H1 (cell line): ENCODE results near the gene HOXA11. TPM values are rescaled to one million over a fixed set of nuclear protein-coding genes. Genes with fewer than 3 reads are reported as not detected.
A peak's percentile ranks its signal among the peaks of the same experiment; 100 is the strongest.

Experiments used
- CTCF ChIA-PET: fragments of 300-600 bp; sonication (Branson Sonifier 250); formaldehyde crosslinking; loops from one replicate; lab custom pipeline; 2021; ENCODE audit not compliant: partially characterized antibody; lab: Charles Lee
- POLR2A ChIA-PET: fragments of 300-600 bp; sonication (Branson Sonifier 250); formaldehyde crosslinking; loops from one replicate; lab custom pipeline; 2021; ENCODE audit warnings: inconsistent platforms; ENCODE audit not compliant: partially characterized antibody; lab: Charles Lee
- DNase-seq, 2 experiments: peaks; one replicate each; pipeline versions ENCODE4 v3.0.0 to v3.0.0-alpha.2; 2010 to 2022; ENCODE audit warnings: low spot score in 2 of 2, low read depth in 1 of 2, mixed read lengths in 1 of 2
- FAIRE-seq: peaks from 2 replicates; lab custom pipeline; 2011; peaks lifted over from hg19 to GRCh38; lab: Jason Lieb, UNC
- H2AFZ ChIP-seq: 2 replicates; pipeline ENCODE4 v1.8.1; 2012; ENCODE audit warnings: low read length, inconsistent platforms
- H2AK5ac ChIP-seq: 2 replicates; pipeline ENCODE4 v1.6.1; 2013; ENCODE audit warnings: low read depth, low read length
- H2BK120ac ChIP-seq: replicated peaks from 2 replicates; pipeline ENCODE3; 2013; ENCODE audit warnings: low read depth, low read length, inconsistent platforms
- H2BK12ac ChIP-seq: 2 replicates; pipeline ENCODE4 v1.6.1; 2013; ENCODE audit warnings: low read depth, low read length
- H2BK15ac ChIP-seq: 2 replicates; pipeline ENCODE4 v1.6.1; 2013; ENCODE audit warnings: low read length
- H2BK20ac ChIP-seq: 2 replicates; pipeline ENCODE4 v1.6.1; 2013; ENCODE audit warnings: low read length
- H2BK5ac ChIP-seq: 2 replicates; pipeline ENCODE4 v1.6.1; 2013; ENCODE audit warnings: low read depth, low read length
- H3K14ac ChIP-seq: 2 replicates; pipeline ENCODE4 v1.6.1; 2013; ENCODE audit warnings: inconsistent platforms; ENCODE audit not compliant: insufficient read length
- H3K18ac ChIP-seq: 2 replicates; pipeline ENCODE4 v1.6.1; 2013; ENCODE audit warnings: low read length; ENCODE audit errors: extremely low read depth
- H3K23ac ChIP-seq: 2 replicates; pipeline ENCODE4 v1.6.1; 2013; ENCODE audit warnings: inconsistent platforms; ENCODE audit not compliant: insufficient read length
- H3K23me2 ChIP-seq: 2 replicates; pipeline ENCODE4 v1.6.1; 2013; ENCODE audit warnings: low read depth, low read length
- H3K27ac ChIP-seq: 2 replicates; pipeline ENCODE4 v1.6.1; 2011; ENCODE audit warnings: low read depth, low read length, inconsistent platforms
- H3K27me3 ChIP-seq, 4 experiments: replicated peaks in 1 of 4; 1 replicate in 1 of 4; 2 replicates in 3 of 4; pipeline versions ENCODE4 v1.6.1 to v1.8.1; 2011 to 2013; ENCODE audit warnings: low read length in 3 of 4, mild to moderate bottlenecking in 3 of 4, inconsistent platforms in 2 of 4, mixed read lengths in 2 of 4, moderate library complexity in 1 of 4; ENCODE audit not compliant: control insufficient read depth in 3 of 4, insufficient read depth in 3 of 4; ENCODE audit errors: extremely low read depth in 1 of 4
- H3K36me3 ChIP-seq, 4 experiments: 2 replicates each; pipeline versions ENCODE4 v1.6.1 to v1.8.1; 2011 to 2013; ENCODE audit warnings: mild to moderate bottlenecking in 4 of 4, low read length in 3 of 4, moderate library complexity in 2 of 4, control low read depth in 1 of 4, inconsistent platforms in 1 of 4; ENCODE audit not compliant: insufficient read depth in 4 of 4, control insufficient read depth in 2 of 4
- H3K4ac ChIP-seq: replicated peaks from 2 replicates; pipeline ENCODE3; 2013; ENCODE audit warnings: low read length, low read depth, mixed read lengths, inconsistent platforms; ENCODE audit not compliant: insufficient read length
- H3K4me1 ChIP-seq, 4 experiments: replicated peaks in 1 of 4; 1 replicate in 1 of 4; 2 replicates in 3 of 4; pipeline versions ENCODE4 v1.6.1 to v1.8.1; 2011 to 2013; ENCODE audit warnings: low read length in 3 of 4, inconsistent platforms in 2 of 4, mixed read lengths in 1 of 4; ENCODE audit not compliant: insufficient read depth in 4 of 4, control insufficient read depth in 3 of 4
- H3K4me2 ChIP-seq, 2 experiments: 2 replicates each; pipeline versions ENCODE4 v1.6.1 to v1.8.1; 2011 to 2013; ENCODE audit warnings: low read depth in 2 of 2, low read length in 2 of 2, control low read depth in 1 of 2, inconsistent platforms in 1 of 2, mild to moderate bottlenecking in 1 of 2; ENCODE audit not compliant: insufficient read depth in 1 of 2
- H3K4me3 ChIP-seq, 4 experiments: fragments of 200-600, 300-600 bp in 1 of 4; sonication (generic), shearing (Covaris generic), sonication (Bioruptor Twin) in 1 of 4; 2 replicates each; pipeline versions ENCODE4 v1.5.1 to v1.8.1; 2011 to 2016; ENCODE audit warnings: low read length in 4 of 4, low read depth in 3 of 4, control low read depth in 2 of 4, inconsistent platforms in 2 of 4, mild to moderate bottlenecking in 2 of 4, mixed read lengths in 1 of 4, moderate library complexity in 1 of 4; ENCODE audit not compliant: insufficient read depth in 2 of 4; ENCODE audit errors: extremely low read depth in 1 of 4
- H3K56ac ChIP-seq: replicated peaks from 2 replicates; pipeline ENCODE3; 2013; ENCODE audit warnings: low read depth, mild to moderate bottlenecking, mixed read lengths, low read length, inconsistent platforms; ENCODE audit not compliant: insufficient read length
- H3K79me1 ChIP-seq: 2 replicates; pipeline ENCODE4 v1.6.1; 2013; ENCODE audit warnings: low read depth, low read length, control low read depth
- H3K79me2 ChIP-seq, 2 experiments: 2 replicates each; pipeline versions ENCODE4 v1.6.1 to v1.8.1; 2012 to 2013; ENCODE audit warnings: low read length in 2 of 2, mild to moderate bottlenecking in 2 of 2, inconsistent platforms in 1 of 2; ENCODE audit not compliant: insufficient read depth in 2 of 2, control insufficient read depth in 1 of 2
- H3K9ac ChIP-seq, 4 experiments: replicated peaks in 1 of 4; 1 replicate in 1 of 4; 2 replicates in 3 of 4; pipeline versions ENCODE4 v1.6.1 to v1.8.1; 2011 to 2013; ENCODE audit warnings: low read depth in 3 of 4, low read length in 3 of 4, control low read depth in 2 of 4, mild to moderate bottlenecking in 2 of 4, moderate library complexity in 2 of 4, inconsistent platforms in 1 of 4; ENCODE audit errors: extremely low read depth in 1 of 4
- H3K9me3 ChIP-seq, 2 experiments: 2 replicates each; pipeline versions ENCODE4 v1.6.1 to v1.8.1; 2012 to 2013; ENCODE audit warnings: mild to moderate bottlenecking in 2 of 2, moderate library complexity in 2 of 2, control low read depth in 1 of 2, inconsistent platforms in 1 of 2, low read depth in 1 of 2, low read length in 1 of 2, mixed read lengths in 1 of 2; ENCODE audit not compliant: insufficient read depth in 2 of 2
- H4K20me1 ChIP-seq, 2 experiments: replicated peaks in 1 of 2; 2 replicates each; pipeline versions ENCODE3 to v1.8.1; 2011 to 2013; ENCODE audit warnings: inconsistent platforms in 2 of 2, low read length in 2 of 2, mild to moderate bottlenecking in 1 of 2; ENCODE audit not compliant: insufficient read depth in 2 of 2, control insufficient read depth in 1 of 2
- H4K5ac ChIP-seq: 2 replicates; pipeline ENCODE4 v1.6.1; 2013; ENCODE audit warnings: low read length, low read depth, mixed read lengths, inconsistent platforms; ENCODE audit not compliant: insufficient read length
- H4K8ac ChIP-seq: 2 replicates; pipeline ENCODE4 v1.8.0; 2013; ENCODE audit warnings: mild to moderate bottlenecking, moderate library complexity, low read length, inconsistent platforms; ENCODE audit not compliant: insufficient read depth; ENCODE audit errors: extremely low read depth
- H4K91ac ChIP-seq: replicated peaks from 2 replicates; pipeline ENCODE3; 2013; ENCODE audit warnings: low read length, mixed read lengths, inconsistent platforms; ENCODE audit not compliant: insufficient read length
- BRCA1 ChIP-seq: IDR thresholded peaks from 2 replicates; pipeline ENCODE4 v1.6.1; 2012; ENCODE audit warnings: low read depth, low read length, improper control_type of control experiment
- CHD2 ChIP-seq: IDR thresholded peaks from 2 replicates; pipeline ENCODE4 v1.6.1; 2012; ENCODE audit warnings: low read length, improper control_type of control experiment
- CREB1 ChIP-seq: IDR thresholded peaks from 2 replicates; pipeline ENCODE4 v1.6.1; 2012; ENCODE audit warnings: inconsistent platforms
- JUN ChIP-seq: IDR thresholded peaks from 2 replicates; pipeline ENCODE4 v1.6.1; 2011; ENCODE audit warnings: low read depth, mild to moderate bottlenecking, improper control_type of control experiment, low read length
- KDM1A ChIP-seq: fragments of 200-600, 300-600 bp; sonication (generic); IDR thresholded peaks from 2 replicates; pipeline ENCODE4 v1.7.1; 2016; ENCODE audit warnings: mild to moderate bottlenecking, low read length, borderline replicate concordance
- MAFK ChIP-seq: IDR thresholded peaks from 2 replicates; pipeline ENCODE4 v1.6.1; 2012; ENCODE audit warnings: low read depth, mild to moderate bottlenecking, improper control_type of control experiment, low read length
- POU5F1 ChIP-seq: IDR thresholded peaks from 2 replicates; pipeline ENCODE4 v1.6.1; 2011; ENCODE audit warnings: low read depth, mild to moderate bottlenecking, low read length, moderate library complexity
- SIN3A ChIP-seq, 2 experiments: IDR thresholded peaks in 1 of 2; conservative IDR thresholded peaks in 1 of 2; 2 replicates each; pipeline ENCODE4 v1.6.1; 2011 to 2012; ENCODE audit warnings: low read length in 2 of 2, improper control_type of control experiment in 1 of 2, low read depth in 1 of 2, mild to moderate bottlenecking in 1 of 2
- SUZ12 ChIP-seq: fragments of 200-600 bp; sonication (generic); IDR thresholded peaks from 2 replicates; pipeline ENCODE4 v1.6.1; 2012; ENCODE audit warnings: mild to moderate bottlenecking, inconsistent platforms, low read length, moderate library complexity, mixed read lengths
- YY1 ChIP-seq: IDR thresholded peaks from 2 replicates; pipeline ENCODE4 v1.6.1; 2011; ENCODE audit warnings: low read depth, mild to moderate bottlenecking, low read length
- WGBS, 2 experiments: shearing (Covaris generic) in 1 of 2; methylation state at CpG; one replicate each; pipeline versions ENCODE4 v1.1.6 to v1.1.7; 2013 to 2015; ENCODE audit warnings: low lambda C conversion rate in 2 of 2, mixed read lengths in 2 of 2, inconsistent platforms in 1 of 2, low coverage in 1 of 2, missing lambda C conversion rate in 1 of 2; ENCODE audit not compliant: insufficient replicate concordance in 2 of 2, insufficient coverage in 1 of 2, insufficient read length in 1 of 2; ENCODE audit errors: extremely low coverage in 1 of 2, missing lambda C conversion rate in 1 of 2; 5-methylcytosine and 5-hydroxymethylcytosine counted together
- polyA plus RNA-seq, 7 experiments: library from polyadenylated mRNA; depleted of rRNA in 3 of 7; stranded (reverse) in 5 of 7; unstranded in 2 of 7; fragments of >200 nt in 5 of 7; fragments of 200-250 nt in 2 of 7; gene quantifications; 1 replicate in 5 of 7; 2 replicates in 1 of 7; 4 replicates in 1 of 7; pipeline versions ENCODE4 v1.2.1 to v1.2.3, GENCODE V29; 2011 to 2013; ENCODE audit warnings: missing spikeins in 2 of 7, mixed read lengths in 2 of 7
- total RNA-seq: library from RNA; stranded (reverse); fragmentation: NEBNext Ultra II Directional; extraction: Animal tissue kit (Norgen Biotek cat#: 25700); gene quantifications from 2 replicates; pipeline ENCODE4 v1.2.1, GENCODE V29; 2021
- TF ChIP-seq, protein P1 (sequence below): IDR thresholded peaks from 2 replicates; pipeline ENCODE4 v1.6.1; 2012; ENCODE audit warnings: inconsistent platforms

The HOXA11 gene
- total and polyA plus RNA-seq, 2 of the 8 experiments (the other 6 are each of a cell fraction or from before 2014, with no cell fraction given) = not detected

DNA sequence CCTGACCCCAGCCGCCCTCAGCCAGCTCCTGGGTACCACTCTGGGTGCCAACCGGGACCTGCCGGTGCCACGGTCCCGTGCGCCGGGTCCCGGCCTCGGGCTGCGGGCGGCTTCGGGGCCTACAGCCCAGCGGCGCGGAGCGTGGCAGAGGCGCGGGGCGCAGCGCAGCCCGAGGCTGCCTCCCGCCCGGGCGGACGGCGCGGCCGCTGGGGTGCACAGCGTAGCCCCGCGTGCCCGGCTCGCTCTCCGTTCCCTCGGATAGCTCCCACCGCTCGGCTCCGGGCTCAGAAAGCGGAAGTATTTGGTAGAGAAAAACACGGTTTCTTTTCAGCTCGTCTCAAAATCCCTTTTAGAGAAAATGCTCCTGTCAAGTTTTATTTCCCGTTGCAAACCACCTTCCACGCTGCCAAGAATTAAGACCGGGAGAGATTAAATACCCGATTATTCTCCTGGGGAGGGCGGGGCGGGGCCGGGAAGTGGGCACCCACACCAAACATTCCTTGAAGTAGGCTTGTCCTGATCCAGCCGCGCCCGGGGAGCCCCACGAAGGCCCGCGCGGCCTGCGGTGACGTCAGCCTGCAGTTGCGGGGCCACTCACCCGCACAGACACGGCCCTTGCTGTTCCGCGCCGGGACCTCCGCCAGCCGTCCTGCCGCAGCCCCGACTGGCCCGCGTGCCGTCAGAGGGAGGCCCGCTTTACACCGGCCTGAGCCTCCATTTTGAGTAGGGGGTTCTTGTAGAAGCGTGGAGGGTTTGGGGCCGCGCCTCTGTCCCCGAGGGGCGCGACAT lies 7.7 kb upstream of the HOXA11 start:
- H3K27me3 ChIP-seq = peaks cover 83 to 100% (median 95%) of the 10 kb centered on the region in 4 experiments
- H2AK5ac ChIP-seq = no peak overlapping the region
- H3K36me3 ChIP-seq = peaks cover 0 to 11% (median 0%) of the 10 kb centered on the region in 4 experiments; a peak in 1 of 8 replicates
- no peak overlapping the region for H3K14ac ChIP-seq
- DNase-seq (peak in 1 of 2 experiments; percentile 68), FAIRE-seq (no peak)
- H3K4me2 ChIP-seq = peak overlapping the region in 1 of 2 experiments; percentile 18; a peak in 1 of 4 replicates
- H3K79me1 ChIP-seq = no peaks in the 10 kb centered on the region
- no peaks in the 10 kb centered on the region for H3K79me2 ChIP-seq
- H3K56ac ChIP-seq = no peak overlapping the region
- peak overlapping the region in 1 of 4 experiments; percentile 26; a peak in 1 of 8 replicates for H3K4me3 ChIP-seq
- no peak overlapping the region for H2BK5ac ChIP-seq
- ChIA-PET POLR2A (interaction anchor here (1.1 kb wide), 1 partner anchor 17 kb away, joined by 3 read pairs; no protein-coding TSS in a partner anchor), CTCF (interaction anchor here (1.1 to 9.1 kb wide), 2 partner anchors 12 to 17 kb away, joined by 3 to 64 read pairs; no protein-coding TSS in a partner anchor)
- no peak overlapping the region for H4K91ac ChIP-seq
- no peak overlapping the region for H3K9ac ChIP-seq
- H3K18ac ChIP-seq = no peak overlapping the region
- no peaks in the 10 kb centered on the region for H3K23me2 ChIP-seq
- no peak overlapping the region for H2AFZ ChIP-seq
- H4K20me1 ChIP-seq = peaks cover 16 to 47% of the 10 kb centered on the region in 2 experiments
- no peak overlapping the region for H2BK12ac ChIP-seq
- H2BK20ac ChIP-seq = no peak overlapping the region
- peak overlapping the region; percentile 68; the same call in 1 of the 2 replicates for H4K8ac ChIP-seq
- no peak overlapping the region for H3K23ac ChIP-seq
- no peak overlapping the region for H2BK120ac ChIP-seq
- H4K5ac ChIP-seq = no peak overlapping the region
- H3K9me3 ChIP-seq = peaks cover 0 to 3% of the 10 kb centered on the region in 2 experiments; a peak in 1 of 4 replicates
- WGBS, 2 experiments = 9% methylated on average over 48 of the region's 78 CpGs; no CpG with 5 or more reads in 1 of the 2 experiments
- peaks cover 0 to 17% (median 12%) of the 10 kb centered on the region in 4 experiments; a peak in 5 of 7 replicates for H3K4me1 ChIP-seq
- H2BK15ac ChIP-seq = no peak overlapping the region
- no peak overlapping the region for H3K27ac ChIP-seq
- no peak overlapping the region for H3K4ac ChIP-seq
- TF ChIP-seq SIN3A (conservative IDR thresholded peaks at IDR 0.05 in 1 of 2, IDR thresholded peaks at IDR 0.05 in 1 of 2; ENCODE audit: low read depth in 1 of 2, low read length in 2 of 2) (no peak), SUZ12 (peak; percentile 24), BRCA1 (no peak), CREB1 (no peak), YY1 (no peak), KDM1A (no peak), POU5F1 (no peak), CHD2 (no peak), JUN (no peak), MAFK (no peak)
- TF ChIP-seq, protein P1, sequence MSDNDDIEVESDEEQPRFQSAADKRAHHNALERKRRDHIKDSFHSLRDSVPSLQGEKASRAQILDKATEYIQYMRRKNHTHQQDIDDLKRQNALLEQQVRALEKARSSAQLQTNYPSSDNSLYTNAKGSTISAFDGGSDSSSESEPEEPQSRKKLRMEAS = 0 out of 2 replicates have a peak, but pooled peaks have one; percentile 18
